HG02642 (cell line): ENCODE data around the gene TRPC4AP.

Source experiments
- ATAC-seq: cut with Tn5 transposase; IDR thresholded peaks from one replicate; pipeline ENCODE4 v1.9.1; 2021; ENCODE audit warnings: mild to moderate bottlenecking; ENCODE audit not compliant: unreplicated experiment, poor library complexity

Gene TRPC4AP

GRCh38 chr20:34992751-34993417, 99.7 kb downstream of the TRPC4AP start:
- no peak for ATAC-seq

GRCh38 chr20:34990661-34991214, 101.9 kb downstream of the TRPC4AP start:
- no peak for ATAC-seq

- no peak for ATAC-seq
These were observed 102.4 kb downstream of the TRPC4AP start for GRCh38 chr20:34990231-34990630.

GRCh38 chr20:34989670-34990069, 102.9 kb downstream of the TRPC4AP start:
- ATAC-seq = no peak

GRCh38 chr20:34989118-34989517, 103.5 kb downstream of the TRPC4AP start:
- no peak for ATAC-seq

GRCh38 chr20:34988191-34988540, 104.4 kb downstream of the TRPC4AP start:
- no peak for ATAC-seq

- no peak for ATAC-seq
These were observed 105.1 kb downstream of the TRPC4AP start for GRCh38 chr20:34987288-34988190.

GRCh38 chr20:34986311-34987287, 106.0 kb downstream of the TRPC4AP start:
- ATAC-seq = no peak

- no peak for ATAC-seq
These were observed 106.9 kb downstream of the TRPC4AP start for GRCh38 chr20:34985461-34986310.

GRCh38 chr20:34984756-34985261, 107.8 kb downstream of the TRPC4AP start:
- ATAC-seq = no peak

GRCh38 chr20:34983995-34984735, 108.4 kb downstream of the TRPC4AP start:
- no peak for ATAC-seq

GRCh38 chr20:34983089-34983820, 109.4 kb downstream of the TRPC4AP start:
- no peak for ATAC-seq

- ATAC-seq = no peak
These were observed 110.1 kb downstream of the TRPC4AP start for GRCh38 chr20:34982270-34983088.

GRCh38 chr20:34980543-34981233, 111.9 kb downstream of the TRPC4AP start:
- no peak for ATAC-seq

GRCh38 chr20:34979366-34980153, 113.0 kb downstream of the TRPC4AP start:
- ATAC-seq = no peak
